HG03159 (cell line): ENCODE results near the gene LOXL1.
"Not testable (repeated sequence)": the region's sequence is repeated elsewhere in the genome, so short reads cannot be mapped to it uniquely, and the experiment has no call there.

ENCODE experiments used
- ATAC-seq: cut with Tn5 transposase; IDR thresholded peaks from one replicate; pipeline ENCODE4 v1.9.1; 2021; ENCODE audit warnings: mild to moderate bottlenecking, moderate library complexity; ENCODE audit not compliant: unreplicated experiment

Gene LOXL1

GRCh38 chr15:73951601-73952000 lies 25.3 kb downstream of the LOXL1 start:
- ATAC-seq = no peak

- no peak for ATAC-seq
These were observed 26.1 kb downstream of the LOXL1 start for GRCh38 chr15:73952171-73952912.

GRCh38 chr15:73952913-73953750 lies 26.9 kb downstream of the LOXL1 start:
- ATAC-seq = no peak

- no peak for ATAC-seq
These were observed 28.2 kb downstream of the LOXL1 start for GRCh38 chr15:73954188-73955145.

GRCh38 chr15:73955326-73955725 lies 29.1 kb downstream of the LOXL1 start:
- no peak for ATAC-seq

GRCh38 chr15:73955861-73956742 lies 29.8 kb downstream of the LOXL1 start:
- no peak for ATAC-seq

- no peak for ATAC-seq
These were observed 30.5 kb downstream of the LOXL1 start for GRCh38 chr15:73956743-73957135.

- no peak for ATAC-seq
These were observed 31.0 kb downstream of the LOXL1 start for GRCh38 chr15:73957276-73957675.

GRCh38 chr15:73957785-73958184 lies 31.5 kb downstream of the LOXL1 start:
- no peak for ATAC-seq

GRCh38 chr15:73959012-73959581 lies 32.8 kb downstream of the LOXL1 start:
- ATAC-seq = peak; percentile 64

- no peak for ATAC-seq
These were observed 33.5 kb downstream of the LOXL1 start for GRCh38 chr15:73959801-73960200.

- ATAC-seq = not testable (repeated sequence)
These were observed 34.3 kb downstream of the LOXL1 start for GRCh38 chr15:73960472-73961070.

- no peak for ATAC-seq
These were observed 36.2 kb downstream of the LOXL1 start for GRCh38 chr15:73962433-73962832.

GRCh38 chr15:73964736-73965093 lies 38.5 kb downstream of the LOXL1 start:
- peak; percentile 55 for ATAC-seq

GRCh38 chr15:73965094-73965757 lies 39.0 kb downstream of the LOXL1 start:
- peak; percentile 20 for ATAC-seq

GRCh38 chr15:73965758-73966113 lies 39.5 kb downstream of the LOXL1 start:
- ATAC-seq = peak; percentile 61

GRCh38 chr15:73968461-73968860 lies 42.2 kb downstream of the LOXL1 start:
- ATAC-seq = no peak

- ATAC-seq = no peak
These were observed 43.0 kb downstream of the LOXL1 start for GRCh38 chr15:73969151-73969759.
